HK-2 (cell line): ENCODE results near the gene NFATC2.

ENCODE experiments used
- DNase-seq: peaks from one replicate; pipeline ENCODE4 v3.0.0-alpha.2; 2018; ENCODE audit not compliant: unreplicated experiment

NFATC2 gene

DNA sequence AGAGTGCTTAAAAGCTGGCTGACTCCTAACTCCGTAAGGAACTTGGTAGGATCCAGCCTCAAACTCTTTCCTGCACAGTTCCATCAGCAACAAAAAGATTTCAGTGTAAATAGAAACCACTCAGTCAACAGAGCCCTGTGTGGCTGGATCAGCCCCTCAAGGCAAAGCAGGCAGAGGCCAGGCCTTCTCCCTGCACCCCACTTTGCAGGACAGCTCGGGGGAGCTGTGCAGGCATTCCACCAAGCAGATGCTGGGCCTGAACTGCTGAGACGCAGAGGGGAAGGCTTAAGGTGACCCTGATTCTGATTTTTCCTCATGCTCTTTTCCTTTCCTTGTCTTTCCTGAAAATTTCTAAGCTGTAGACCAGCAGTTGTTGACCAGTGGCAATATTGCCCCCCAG lies 91.5 kb downstream of the NFATC2 start:
- DNase-seq: no peak

GRCh38 chr20:51450221-51450712 lies 92.3 kb downstream of the NFATC2 start:
- no peak for DNase-seq

GRCh38 chr20:51449498-51450220 lies 92.9 kb downstream of the NFATC2 start:
- no peak for DNase-seq

- DNase-seq: no peak
Observed at GRCh38 chr20:51447765-51448148, 94.8 kb downstream of the NFATC2 start.

DNA sequence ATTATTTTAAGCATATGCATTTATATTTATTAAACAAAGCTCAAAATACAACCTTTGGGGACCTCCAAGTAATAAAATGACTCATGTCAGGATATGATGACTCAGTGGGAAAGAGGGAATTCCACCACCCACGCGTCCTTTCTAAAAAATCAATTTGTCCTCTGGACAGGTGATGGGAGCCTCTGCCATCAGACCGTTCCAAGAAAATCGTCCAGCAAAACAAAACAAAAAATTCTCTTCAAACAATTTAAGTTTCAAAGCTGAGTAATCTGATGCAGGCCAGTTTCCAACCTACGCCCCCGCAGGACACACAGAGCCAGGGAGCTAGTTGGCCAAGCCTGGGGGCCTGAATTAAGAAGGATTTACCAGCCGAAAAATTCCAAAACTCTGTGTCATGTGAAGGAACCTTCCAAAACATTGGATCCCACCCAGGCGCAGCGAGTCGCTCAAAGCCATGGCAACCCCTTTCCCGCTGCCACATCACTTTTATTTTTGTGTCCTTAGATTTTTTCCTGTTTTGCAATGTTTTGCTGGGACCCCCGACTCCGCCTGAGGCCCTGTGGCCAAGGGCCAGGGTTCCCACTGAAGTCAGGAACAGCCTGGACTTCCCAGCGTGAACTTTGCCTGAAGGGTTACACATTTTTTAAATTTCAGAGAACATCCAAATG lies 95.3 kb downstream of the NFATC2 start:
- peak; percentile 54 for DNase-seq

DNA sequence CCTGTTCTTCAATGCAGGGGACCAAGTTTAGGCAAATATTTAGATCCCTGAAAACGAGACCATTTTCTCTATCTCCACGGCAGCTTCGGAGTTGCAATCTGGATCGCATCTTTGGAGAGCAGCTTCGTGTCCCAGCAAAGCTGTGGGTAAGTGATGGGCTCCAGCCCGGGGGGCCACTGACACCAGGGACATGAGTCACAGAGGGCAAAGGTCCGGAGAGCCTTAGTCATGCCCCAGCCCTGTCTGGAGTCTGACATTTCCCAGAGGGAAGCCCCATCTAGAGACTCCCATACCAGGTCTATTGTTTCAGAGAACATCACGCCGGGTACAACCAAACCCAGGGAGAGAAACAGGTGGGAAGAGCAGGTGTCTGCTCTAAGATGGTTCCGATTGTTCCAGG lies 95.9 kb downstream of the NFATC2 start:
- peak; percentile 53 for DNase-seq

DNA sequence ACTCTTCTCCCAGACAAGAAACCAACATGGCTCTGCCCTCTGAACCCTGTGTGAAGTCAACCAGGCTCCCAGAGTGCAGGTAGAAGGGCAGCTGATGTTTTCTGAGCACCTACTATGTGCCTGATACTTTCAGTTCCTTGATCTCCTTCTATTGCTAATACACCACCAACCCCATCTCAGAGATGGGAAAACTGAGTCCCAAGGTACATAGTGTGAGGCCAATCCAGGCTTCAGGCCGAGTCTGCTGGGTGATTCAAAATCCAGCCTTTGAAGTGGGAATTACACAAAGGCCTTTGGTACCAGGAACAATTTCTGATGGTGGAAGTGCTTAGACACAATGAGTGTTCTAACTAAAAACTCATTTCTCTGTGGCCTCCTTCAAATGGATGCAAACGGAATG lies 96.3 kb downstream of the NFATC2 start:
- DNase-seq: no peak

DNA sequence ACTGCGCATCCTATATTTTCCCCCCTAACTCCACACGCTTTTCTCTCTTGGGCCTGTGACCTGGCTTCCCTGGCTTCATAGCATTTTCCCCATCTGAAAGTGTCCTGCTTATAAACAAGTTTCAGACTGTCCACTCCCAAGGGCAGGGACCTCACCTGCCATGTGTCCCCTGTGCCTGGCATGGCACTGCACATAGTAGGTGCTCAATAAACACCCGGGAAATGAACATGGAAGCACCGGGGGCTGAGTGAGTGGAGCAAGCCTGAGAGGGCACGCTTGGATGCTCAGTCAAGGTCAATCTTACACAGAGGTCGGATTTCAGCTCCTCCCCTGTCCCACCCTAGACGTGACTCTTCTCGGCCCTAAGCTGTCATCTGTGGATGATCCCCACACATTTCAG lies 96.9 kb downstream of the NFATC2 start:
- DNase-seq: no peak

- no peak for DNase-seq
Observed at GRCh38 chr20:51444922-51445438, 97.5 kb downstream of the NFATC2 start.

DNA sequence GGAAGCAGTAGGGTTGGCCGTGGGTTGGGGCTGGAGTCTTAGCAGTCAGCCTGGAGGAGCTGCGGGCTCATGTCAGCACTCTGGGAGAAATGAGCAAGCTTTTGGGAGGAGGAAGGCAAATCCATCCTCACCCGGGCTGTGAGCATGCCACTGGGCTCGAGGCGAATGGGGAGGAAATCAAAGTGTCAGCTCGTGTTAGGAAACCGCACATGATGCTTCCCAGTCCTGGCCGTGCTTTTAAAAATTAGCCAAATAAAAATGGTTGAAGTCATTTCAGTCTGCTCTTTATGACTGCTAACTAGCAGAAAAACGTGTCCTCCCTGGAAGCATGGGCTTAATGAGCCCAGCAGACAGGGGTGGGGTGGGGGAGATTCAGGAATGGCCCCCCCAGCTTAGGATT lies 98.1 kb downstream of the NFATC2 start:
- no peak for DNase-seq

GRCh38 chr20:51442602-51443001 lies 99.9 kb downstream of the NFATC2 start:
- DNase-seq: no peak

GRCh38 chr20:51440589-51440988 lies 101.9 kb downstream of the NFATC2 start:
- no peak for DNase-seq

GRCh38 chr20:51439160-51439689 lies 103.3 kb downstream of the NFATC2 start:
- no peak for DNase-seq

- no peak for DNase-seq
Observed at GRCh38 chr20:51438136-51438535, 104.4 kb downstream of the NFATC2 start.

DNA sequence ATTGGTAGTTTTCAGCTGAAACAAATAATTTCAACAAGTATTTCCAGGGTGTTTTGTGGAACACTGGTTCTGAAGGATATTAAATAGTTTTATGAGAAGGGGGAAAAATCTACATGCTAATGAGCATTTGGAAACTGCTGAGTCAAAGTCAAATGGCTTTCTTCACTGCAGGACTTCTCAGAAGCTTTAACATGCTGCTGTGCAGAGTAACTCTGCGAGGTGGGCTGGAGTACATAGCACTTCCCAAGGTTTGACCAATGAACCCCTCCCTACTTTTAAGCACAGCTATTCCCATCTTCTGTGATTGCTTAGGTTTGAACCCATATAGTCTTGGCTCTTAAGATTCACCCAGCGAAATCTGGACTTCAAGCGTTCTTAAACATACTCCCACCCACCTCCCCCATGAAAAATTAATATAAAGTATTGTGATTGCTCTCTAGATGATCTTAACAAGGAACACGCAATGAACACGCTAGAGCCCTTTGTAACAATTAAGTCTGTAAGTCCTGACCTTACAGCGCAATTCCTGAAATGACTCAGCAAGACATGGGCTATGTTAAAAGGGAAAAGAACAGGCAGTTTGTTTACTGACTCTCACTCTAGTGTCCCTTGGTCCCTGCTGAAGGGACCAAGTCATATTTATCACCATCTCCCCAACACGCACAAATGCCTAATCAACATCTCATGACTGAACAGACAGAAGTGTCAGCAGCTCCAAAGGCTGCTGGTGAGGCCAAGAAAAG lies 105.2 kb downstream of the NFATC2 start:
- no peak for DNase-seq

DNA sequence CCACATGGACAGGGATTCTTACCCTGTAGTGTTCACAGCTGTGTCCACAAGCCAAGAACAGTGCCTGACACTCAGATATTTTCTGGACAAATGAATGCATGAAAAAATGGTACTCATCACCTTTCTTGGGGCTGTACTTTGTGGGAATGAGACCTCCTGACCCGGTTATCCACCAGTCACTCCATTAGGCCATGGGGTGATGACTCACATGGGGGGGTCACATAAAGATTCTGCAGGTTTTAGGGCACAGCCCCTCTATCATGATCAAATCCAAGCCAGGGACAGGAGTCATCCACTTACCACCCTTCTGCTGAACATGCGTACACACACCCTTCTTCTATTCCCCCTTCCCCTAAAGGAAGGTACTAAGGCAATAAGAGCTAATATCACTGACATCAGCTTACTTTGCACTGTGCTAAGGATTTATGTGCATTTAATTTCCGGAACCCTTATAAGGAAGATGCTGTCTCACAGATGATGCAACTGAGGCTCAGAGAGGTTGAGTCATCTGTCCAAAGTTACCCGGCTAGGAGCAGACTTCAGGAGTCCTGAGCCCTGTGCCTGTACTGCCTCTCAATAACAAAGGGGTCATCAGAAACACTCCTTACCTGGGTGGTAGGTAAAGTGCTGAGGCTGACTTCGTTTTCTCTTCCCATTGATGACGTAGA lies 107.8 kb downstream of the NFATC2 start:
- no peak for DNase-seq

DNA sequence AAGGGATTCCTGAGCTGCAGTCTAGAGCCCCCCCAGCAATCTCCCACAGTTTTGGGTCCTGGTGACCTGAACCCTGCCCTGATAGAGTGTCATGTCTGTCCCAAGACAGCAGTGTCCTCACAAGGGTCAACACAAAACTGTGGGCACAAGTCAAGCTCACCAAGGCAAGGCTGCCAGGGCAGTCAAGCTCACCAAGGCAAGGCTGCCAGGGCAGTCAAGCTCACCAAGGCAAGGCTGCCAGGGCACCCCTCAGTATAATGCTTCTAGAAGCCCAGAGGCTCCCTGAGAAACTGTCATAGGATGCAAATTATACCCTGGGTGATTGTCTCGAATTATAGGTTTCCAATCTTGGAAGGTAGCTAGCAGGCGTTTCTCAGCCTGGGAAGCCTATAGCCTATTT lies 108.5 kb downstream of the NFATC2 start:
- no peak for DNase-seq

DNA sequence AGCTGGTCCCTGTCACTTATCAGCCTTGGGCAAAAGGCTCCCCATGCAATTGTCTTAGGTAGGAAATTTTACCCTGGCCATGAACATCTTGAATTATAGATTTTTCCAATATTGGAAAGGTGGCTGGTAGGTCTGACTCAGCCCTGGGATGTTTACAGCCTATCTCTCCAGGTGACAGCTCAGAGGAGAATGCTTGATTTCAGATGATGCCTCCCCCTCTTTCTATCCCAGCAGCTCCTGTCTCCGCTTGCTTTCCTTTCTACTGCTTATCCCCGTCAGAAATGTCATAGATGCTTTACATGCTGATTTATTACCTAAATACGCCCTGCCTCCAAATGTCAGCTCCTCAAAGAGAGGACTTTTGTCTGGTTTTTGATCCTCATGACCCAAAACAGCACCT lies 109.6 kb downstream of the NFATC2 start:
- DNase-seq: no peak

- no peak for DNase-seq
Observed at GRCh38 chr20:51432251-51432784, 110.2 kb downstream of the NFATC2 start.

DNA sequence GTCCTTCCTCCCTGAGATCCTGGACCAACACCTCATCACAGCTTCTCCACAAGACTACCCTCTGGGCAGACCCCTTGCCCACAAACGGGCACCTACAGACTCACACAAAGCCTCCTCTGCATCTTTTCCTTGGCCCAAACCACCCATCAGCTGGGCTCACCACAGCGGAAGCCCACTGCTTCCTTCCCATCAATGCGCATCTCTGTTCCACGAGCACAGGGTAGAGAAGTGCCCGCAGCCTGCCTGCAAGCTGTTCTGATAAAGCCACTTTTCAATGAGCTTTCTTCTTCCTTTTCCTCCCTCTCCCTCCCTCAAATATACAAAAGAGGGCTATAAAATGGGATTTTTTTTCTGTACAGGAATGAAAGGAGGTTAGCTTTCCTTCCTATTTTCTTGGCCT lies 111.2 kb downstream of the NFATC2 start:
- no peak for DNase-seq

- DNase-seq: no peak
Observed at GRCh38 chr20:51430198-51430950, 112.1 kb downstream of the NFATC2 start.
